GM10248 (cell line): ENCODE measurements around the gene GFER.

Source experiments
- CTCF ChIA-PET: fragments of 300-600 bp; sonication (Branson Sonifier 250); formaldehyde crosslinking; extraction: SDS; loops from one replicate; lab custom pipeline; 2021; ENCODE audit warnings: antibody characterized with exemption; lab: Yijun Ruan, JAX
- POLR2A ChIA-PET: fragments of 350-650 bp; sonication (Branson Sonifier 250); formaldehyde crosslinking; extraction: SDS; loops from one replicate; lab custom pipeline; 2020; ENCODE audit warnings: antibody characterized with exemption; lab: Yijun Ruan, JAX
- DNase-seq: peaks from one replicate; pipeline ENCODE4 v3.0.0; 2012; ENCODE audit errors: extremely low spot score
- CTCF ChIP-seq: IDR thresholded peaks from 2 replicates; pipeline ENCODE4 v1.5.1; 2012; ENCODE audit warnings: mild to moderate bottlenecking, low read depth; ENCODE audit errors: extremely low read depth, missing control alignments, control extremely low read depth

GFER gene

GRCh38 chr16:1963806-1964505, 20.0 kb upstream of the GFER start:
- CTCF ChIA-PET = interaction anchor here (1.0 to 1.1 kb wide), 3 partner anchors 22 to 177 kb away, joined by 3 to 5 read pairs (median 4); no protein-coding TSS in a partner anchor
- POLR2A ChIA-PET = interaction anchor here (0.6 to 2.5 kb wide), 26 partner anchors 8 to 1397 kb away, joined by 3 to 24 read pairs (median 6); partner anchors contain the start of genes ECI1, GFER, MAPK8IP3 and MLST8
- DNase-seq = no peak
- peak; percentile 46 for TF ChIP-seq CTCF

GRCh38 chr16:1964506-1965395, 19.2 kb upstream of the GFER start, which contains the start of gene RPS2:
TSS of gene RPS2 (minus strand) at chr16:1964826. CDS start at chr16:1964625, 201 bp downstream.
- ChIA-PET POLR2A (interaction anchor here (0.5 to 2.5 kb wide), 36 partner anchors 9 to 1647 kb away, joined by 3 to 24 read pairs (median 4); partner anchors contain the start of genes ECI1, GFER, MAPK8IP3 and MLST8), CTCF (interaction anchor here (1.0 to 1.6 kb wide), 4 partner anchors 19 to 176 kb away, joined by 3 to 5 read pairs (median 4); partner anchors contain the start of gene GFER)
- no peak for TF ChIP-seq CTCF

GRCh38 chr16:1965396-1966001, 18.5 kb upstream of the GFER start:
- TF ChIP-seq CTCF = no peak
- ChIA-PET CTCF (interaction anchor here (0.9 to 1.6 kb wide), 5 partner anchors 17 to 175 kb away, joined by 3 to 5 read pairs (median 3); partner anchors contain the start of gene GFER), POLR2A (interaction anchor here (0.5 to 2.5 kb wide), 28 partner anchors 8 to 1514 kb away, joined by 3 to 24 read pairs (median 6); partner anchors contain the start of genes ECI1, GFER, MAPK8IP3 and MSRB1)
- DNase-seq = no peak

More at GRCh38 chr16:1964506-1965395, 19.2 kb upstream of the GFER start, which contains the start of gene RPS2:
- peak; percentile 100 for DNase-seq

GRCh38 chr16:1966460-1966859, 17.5 kb upstream of the GFER start, which contains the start of gene RNF151:
TSS of gene RNF151 (plus strand) at chr16:1966856. CDS start at chr16:1966882, 26 bp downstream.
- no peak for DNase-seq
- no peak for TF ChIP-seq CTCF
- ChIA-PET POLR2A (interaction anchor here (1.3 to 2.5 kb wide), 3 partner anchors 10 to 189 kb away, joined by 5 to 22 read pairs (median 19); partner anchors contain the start of gene TRAF7), CTCF (interaction anchor here (1.6 kb wide), 1 partner anchor 18 kb away, joined by 3 read pairs; the partner anchor contains the start of gene GFER)

GRCh38 chr16:1968146-1968953, 15.6 kb upstream of the GFER start:
- POLR2A ChIA-PET = no interaction called here
- CTCF ChIA-PET = interaction anchor here (1.5 kb wide), 1 partner anchor 35 kb away, joined by 7 read pairs; no protein-coding TSS in a partner anchor
- no peak for TF ChIP-seq CTCF
- no peak for DNase-seq
